Nephron progenitor cell (in vitro differentiated cells): ENCODE results near the gene GP9.
A peak's percentile ranks its signal among the peaks of the same experiment; 100 is the strongest.

ENCODE experiments used
- DNase-seq: peaks from one replicate; pipeline ENCODE4 v3.0.0; 2021
- H3K27ac Mint-ChIP-seq: 2 replicates; pipeline ENCODE4 v1.8.0; 2021; ENCODE audit warnings: mild to moderate bottlenecking, moderate library complexity, mixed read lengths
- H3K27me3 Mint-ChIP-seq: 2 replicates; pipeline ENCODE4 v1.8.0; 2021; ENCODE audit warnings: mild to moderate bottlenecking, low read depth, mixed read lengths; ENCODE audit not compliant: poor library complexity
- H3K36me3 Mint-ChIP-seq: 2 replicates; pipeline ENCODE4 v1.8.0; 2021; ENCODE audit warnings: low read depth, mixed read lengths
- H3K4me1 Mint-ChIP-seq: 2 replicates; pipeline ENCODE4 v1.8.0; 2021; ENCODE audit warnings: mixed read lengths
- H3K4me3 Mint-ChIP-seq: 2 replicates; pipeline ENCODE4 v1.8.0; 2021; ENCODE audit warnings: mild to moderate bottlenecking, moderate library complexity, mixed read lengths
- H3K9me3 Mint-ChIP-seq: 2 replicates; pipeline ENCODE4 v1.8.0; 2021; ENCODE audit warnings: mild to moderate bottlenecking, moderate library complexity, mixed read lengths
- CTCF ChIP-seq: fragments of 200-600 bp; sonication (generic); IDR thresholded peaks from 2 replicates; pipeline ENCODE4 v1.5.0; 2021; ENCODE audit warnings: antibody characterized with exemption

Gene GP9

GRCh38 chr3:129031476-129032215 lies 28.9 kb upstream of the GP9 start:
- no peak overlapping the region for H3K4me3 Mint-ChIP-seq
- H3K9me3 Mint-ChIP-seq: peaks cover 4% of the 10 kb centered on the region
- no peaks in the 10 kb centered on the region for H3K36me3 Mint-ChIP-seq
- peaks cover 21% of the 10 kb centered on the region for H3K4me1 Mint-ChIP-seq
- H3K27ac Mint-ChIP-seq: no peak overlapping the region
- H3K27me3 Mint-ChIP-seq: peaks cover 10% of the 10 kb centered on the region
- no peak for TF ChIP-seq CTCF
- DNase-seq: no peak

DNA sequence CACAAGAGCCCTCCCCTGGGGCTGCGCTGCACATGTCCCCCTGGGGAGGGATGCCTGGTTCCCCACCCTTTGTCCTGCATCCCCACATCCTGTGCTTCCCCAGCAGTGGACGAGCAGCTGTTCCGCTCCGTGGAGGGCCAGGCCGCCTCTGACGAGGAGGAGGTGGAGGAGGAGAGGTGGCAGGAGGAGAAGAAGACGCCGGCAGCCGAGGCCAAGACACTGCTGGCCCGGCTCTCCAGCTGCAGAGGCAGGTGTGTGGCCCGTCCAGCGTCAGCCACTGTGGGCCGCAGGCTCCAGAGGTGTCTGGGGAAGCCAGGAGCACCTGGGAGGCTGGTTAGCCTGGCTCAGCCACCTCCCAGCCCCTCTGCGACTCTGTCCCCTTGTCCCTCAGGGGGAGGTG lies 27.9 kb upstream of the GP9 start:
- DNase-seq: no peak
- Mint-ChIP-seq H3K36me3 (no peaks in the 10 kb centered on the region), H3K27ac (no peak overlapping the region), H3K27me3 (peaks cover 6% of the 10 kb centered on the region), H3K9me3 (peaks cover 4% of the 10 kb centered on the region), H3K4me1 (peaks cover 17% of the 10 kb centered on the region), H3K4me3 (no peak overlapping the region)
- no peak for TF ChIP-seq CTCF

- peaks cover 17% of the 10 kb centered on the region for H3K4me1 Mint-ChIP-seq
- H3K9me3 Mint-ChIP-seq: peaks cover 4% of the 10 kb centered on the region
- H3K27ac Mint-ChIP-seq: peak overlapping the region; percentile 81
- H3K27me3 Mint-ChIP-seq: peaks cover 6% of the 10 kb centered on the region
- TF ChIP-seq CTCF: no peak
- H3K4me3 Mint-ChIP-seq: no peak overlapping the region
- no peaks in the 10 kb centered on the region for H3K36me3 Mint-ChIP-seq
- DNase-seq: no peak
These were observed 27.4 kb upstream of the GP9 start for GRCh38 chr3:129033151-129033550.

DNA sequence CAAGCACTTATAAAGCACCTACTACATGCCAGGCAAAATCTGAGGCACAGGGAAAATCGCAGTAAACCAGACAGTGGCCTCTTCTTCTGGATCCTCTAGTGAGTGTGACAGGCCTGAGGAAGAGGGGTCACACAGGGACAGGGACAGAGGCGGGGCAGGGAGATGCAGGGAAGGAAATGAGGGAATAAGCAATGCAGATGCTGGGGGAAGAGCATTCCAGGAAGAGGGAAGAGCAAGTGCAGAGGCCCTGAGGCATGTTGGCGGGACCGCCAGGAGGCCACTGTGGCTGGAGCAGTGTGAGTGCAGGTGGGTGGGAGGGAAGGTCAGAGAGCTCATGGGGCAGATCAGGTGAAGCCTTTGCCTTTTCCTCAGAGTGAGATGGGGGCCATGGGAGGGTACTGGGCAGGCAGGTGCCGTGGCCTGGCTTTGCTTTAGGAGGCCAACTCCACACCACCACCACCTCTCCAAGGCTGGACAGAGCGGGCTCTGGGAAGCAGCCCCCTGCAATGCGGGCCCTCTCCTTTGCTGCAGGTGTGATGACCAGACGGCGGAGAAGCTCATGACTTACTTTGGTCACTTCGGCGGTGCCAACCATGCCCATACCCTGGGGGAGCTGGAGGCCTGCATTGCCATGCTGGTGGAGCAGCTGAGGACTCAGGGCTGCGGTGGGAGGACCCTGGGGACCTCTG lies 26.8 kb upstream of the GP9 start:
- no peak for TF ChIP-seq CTCF
- Mint-ChIP-seq H3K27me3 (peaks cover 4% of the 10 kb centered on the region), H3K36me3 (no peaks in the 10 kb centered on the region), H3K27ac (no peak overlapping the region), H3K4me1 (peaks cover 23% of the 10 kb centered on the region), H3K4me3 (no peak overlapping the region), H3K9me3 (peaks cover 4% of the 10 kb centered on the region)
- no peak for DNase-seq

- H3K36me3 Mint-ChIP-seq: no peaks in the 10 kb centered on the region
- H3K27ac Mint-ChIP-seq: no peak overlapping the region
- H3K9me3 Mint-ChIP-seq: no peaks in the 10 kb centered on the region
- H3K4me1 Mint-ChIP-seq: peaks cover 26% of the 10 kb centered on the region
- no peak for DNase-seq
- no peak overlapping the region for H3K4me3 Mint-ChIP-seq
- H3K27me3 Mint-ChIP-seq: peaks cover 4% of the 10 kb centered on the region
- TF ChIP-seq CTCF: no peak
These were observed 25.9 kb upstream of the GP9 start for GRCh38 chr3:129034642-129035041.
